Endothelial cell of umbilical vein (primary cell): ENCODE data around the gene DLG5. TPM values are rescaled to one million over a fixed set of nuclear protein-coding genes. Genes with fewer than 3 reads are reported as not detected.

Experiments used
- BruUV-seq: library from RNA; stranded (reverse); fragments of 400-500 nt; replicated peaks from 2 replicates; lab custom pipeline; 2021; lab: Mats Ljungman, UMichigan
- CTCF ChIA-PET: fragments of 300-600, 350-600 bp; sonication (Branson Sonifier 250); formaldehyde crosslinking; loops from one replicate; lab custom pipeline; 2021; ENCODE audit warnings: antibody characterized with exemption, inconsistent platforms; lab: Charles Lee
- POLR2A ChIA-PET: fragments of 300-600, 350-600 bp; sonication (Branson Sonifier 250); formaldehyde crosslinking; loops from one replicate; lab custom pipeline; 2021; ENCODE audit warnings: antibody characterized with exemption, inconsistent platforms; lab: Charles Lee
- DNase-seq: peaks from one replicate; pipeline ENCODE4 v3.0.0-alpha.2; 2011; ENCODE audit warnings: low read depth, low spot score
- FAIRE-seq: peaks from 2 replicates; lab custom pipeline; 2011; peaks lifted over from hg19 to GRCh38; lab: Jason Lieb, UNC
- H2AFZ ChIP-seq: 2 replicates; pipeline ENCODE4 v1.6.0; 2012; ENCODE audit warnings: low read depth, low read length, control low read depth, inconsistent platforms
- H3K27ac ChIP-seq: 2 replicates; pipeline ENCODE4 v1.5.1; 2011; ENCODE audit warnings: low read depth, mild to moderate bottlenecking, control low read depth, low read length, moderate library complexity; ENCODE audit not compliant: insufficient read depth
- H3K27me3 ChIP-seq, 2 experiments: 2 replicates each; pipeline versions ENCODE4 v1.6.0 to v1.6.1; 2011; ENCODE audit warnings: low read length in 2 of 2, mixed read lengths in 1 of 2; ENCODE audit not compliant: control insufficient read depth in 2 of 2, insufficient read depth in 2 of 2
- H3K36me3 ChIP-seq, 2 experiments: 2 replicates in 1 of 2; 3 replicates in 1 of 2; pipeline ENCODE4 v1.5.1; 2011; ENCODE audit warnings: low read length in 2 of 2, mild to moderate bottlenecking in 1 of 2, moderate library complexity in 1 of 2; ENCODE audit not compliant: control insufficient read depth in 2 of 2, insufficient read depth in 2 of 2; ENCODE audit errors: extremely low read depth in 1 of 2
- H3K4me1 ChIP-seq: 3 replicates; pipeline ENCODE4 v1.5.1; 2011; ENCODE audit warnings: mild to moderate bottlenecking, low read length; ENCODE audit not compliant: control insufficient read depth, insufficient read depth; ENCODE audit errors: extremely low read depth
- H3K4me2 ChIP-seq: 2 replicates; pipeline ENCODE4 v1.6.1; 2011; ENCODE audit warnings: low read length, control low read depth, mixed read lengths; ENCODE audit not compliant: insufficient read depth
- H3K4me3 ChIP-seq, 3 experiments: fragments of 200-600 bp in 1 of 3; sonication (generic), shearing (Covaris generic) in 1 of 3; replicated peaks in 1 of 3; 2 replicates each; pipeline ENCODE4 v1.5.1; 2011 to 2016; ENCODE audit warnings: control low read depth in 3 of 3, low read length in 3 of 3, mild to moderate bottlenecking in 2 of 3, inconsistent platforms in 1 of 3, low read depth in 1 of 3, moderate library complexity in 1 of 3; ENCODE audit not compliant: insufficient read depth in 1 of 3
- H3K79me2 ChIP-seq: 2 replicates; pipeline ENCODE4 v1.6.0; 2012; ENCODE audit warnings: low read length, inconsistent platforms; ENCODE audit not compliant: control insufficient read depth, insufficient read depth
- H3K9ac ChIP-seq: replicated peaks from 2 replicates; pipeline ENCODE3; 2011; ENCODE audit warnings: low read length, control low read depth; ENCODE audit not compliant: insufficient read depth; ENCODE audit errors: extremely low read depth
- H3K9me1 ChIP-seq: replicated peaks from 3 replicates; pipeline ENCODE4 v1.6.0; 2011; ENCODE audit warnings: mild to moderate bottlenecking, low read length; ENCODE audit not compliant: control insufficient read depth, insufficient read depth; ENCODE audit errors: extremely low read depth
- H3K9me3 ChIP-seq: replicated peaks from 2 replicates; pipeline ENCODE4 v1.5.1; 2012; ENCODE audit warnings: low read length, inconsistent platforms; ENCODE audit not compliant: control insufficient read depth, insufficient read depth
- H4K20me1 ChIP-seq: replicated peaks from 2 replicates; pipeline ENCODE3; 2011; ENCODE audit warnings: mild to moderate bottlenecking, low read length; ENCODE audit not compliant: control insufficient read depth, insufficient read depth; ENCODE audit errors: extremely low read depth
- EZH2 ChIP-seq: IDR thresholded peaks from 2 replicates; pipeline ENCODE4 v1.6.1; 2012; ENCODE audit warnings: borderline replicate concordance, low read depth, mild to moderate bottlenecking, moderate library complexity, low read length, inconsistent platforms; ENCODE audit not compliant: severe bottlenecking
- FOS ChIP-seq: IDR thresholded peaks from 2 replicates; pipeline ENCODE4 v1.6.1; 2011; ENCODE audit warnings: mild to moderate bottlenecking, low read length, moderate library complexity, borderline replicate concordance; ENCODE audit not compliant: insufficient read depth
- GATA2 ChIP-seq: IDR thresholded peaks from 2 replicates; pipeline ENCODE4 v1.7.0; 2011; ENCODE audit warnings: low read depth, mild to moderate bottlenecking, moderate library complexity, mixed read lengths, low read length; ENCODE audit not compliant: insufficient read length, insufficient read depth
- JUN ChIP-seq: IDR thresholded peaks from 2 replicates; pipeline ENCODE4 v1.6.1; 2011; ENCODE audit warnings: borderline replicate concordance, low read depth; ENCODE audit not compliant: insufficient read length, insufficient read depth
- MYC ChIP-seq: IDR thresholded peaks from one replicate; pipeline ENCODE4 v1.6.1; 2011; ENCODE audit warnings: mild to moderate bottlenecking, low read depth, low read length
- POLR2A ChIP-seq: IDR thresholded peaks from 2 replicates; pipeline ENCODE4 v1.6.1; 2012; ENCODE audit warnings: low read depth, mild to moderate bottlenecking, control low read depth, low read length
- POLR2AphosphoS5 ChIP-seq: IDR thresholded peaks from 2 replicates; pipeline ENCODE4 v1.6.1; 2012; ENCODE audit warnings: low read depth, mild to moderate bottlenecking, control low read depth, low read length, moderate library complexity; ENCODE audit not compliant: insufficient read depth
- dilution Hi-C: fragments of 300-500 bp; cut with MboI; formaldehyde crosslinking; loops from one replicate; pipeline ENCODE4 v1.15.0; 2019; ENCODE audit warnings: low sequenced_read_pairs; ENCODE audit not compliant: extremely low pct_ligation_motif_present
- intact Hi-C: fragments of 100-400 bp; cut with micrococcal nuclease; formaldehyde crosslinking; loops from one replicate; pipeline ENCODE4 v1.10.0; 2022
- polyA plus RNA-seq, 4 experiments: library from polyadenylated mRNA; depleted of rRNA in 3 of 4; stranded (reverse) in 3 of 4; unstranded in 1 of 4; fragments of >200 nt; gene quantifications; 2 replicates each; pipeline versions ENCODE4 v1.2.1 to v1.2.3, GENCODE V29; 2011 to 2012; ENCODE audit warnings: missing spikeins in 1 of 4
- total RNA-seq: library from RNA; stranded (reverse); gene quantifications from 2 replicates; pipeline ENCODE4 v1.2.3, GENCODE V29; 2021
- TF ChIP-seq, protein P1 (sequence below), 2 donors: IDR thresholded peaks; 1 replicate in 1 of 2; 2 replicates in 1 of 2; pipeline ENCODE4 v1.5.1; 2011; ENCODE audit warnings: low read length in 2 of 2, mild to moderate bottlenecking in 2 of 2, moderate library complexity in 2 of 2, control low read depth in 1 of 2, inconsistent platforms in 1 of 2, low read depth in 1 of 2; ENCODE audit not compliant: insufficient read depth in 1 of 2; ENCODE audit errors: extremely low read depth in 1 of 2
- TF ChIP-seq, protein P2 (sequence below): IDR thresholded peaks from 2 replicates; pipeline ENCODE4 v1.6.1; 2011; ENCODE audit not compliant: insufficient read depth, insufficient read length

Gene DLG5
- total and polyA plus RNA-seq, 2 donors (not counting 3 experiments of a cell fraction or from before 2014, with no cell fraction given) = 12.3 to 24.9 TPM

DNA sequence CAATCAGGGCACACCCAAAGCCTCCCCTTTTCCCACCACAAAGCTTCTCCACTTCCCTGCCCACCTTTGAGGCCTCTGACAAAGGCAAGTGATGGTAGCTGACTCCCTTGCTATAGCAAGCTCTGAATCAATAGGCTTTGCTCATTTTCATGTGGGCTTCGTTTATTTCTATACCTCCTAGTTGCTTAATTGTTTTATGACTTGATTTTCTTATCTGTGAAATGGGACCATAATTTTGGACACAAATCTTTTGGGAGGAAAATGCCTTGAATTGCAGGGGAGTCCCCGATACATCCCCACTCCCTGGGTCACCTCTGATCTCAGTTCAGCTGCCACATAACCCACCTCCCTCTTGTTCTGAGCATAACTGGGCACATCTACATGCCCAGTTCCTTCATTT lies 13.7 kb upstream of the DLG5 start:
- no peak for TF ChIP-seq FOS
- TF ChIP-seq JUN = no peak
- TF ChIP-seq POLR2A = no peak
- no peak for TF ChIP-seq POLR2AphosphoS5
- TF ChIP-seq, protein P1, sequence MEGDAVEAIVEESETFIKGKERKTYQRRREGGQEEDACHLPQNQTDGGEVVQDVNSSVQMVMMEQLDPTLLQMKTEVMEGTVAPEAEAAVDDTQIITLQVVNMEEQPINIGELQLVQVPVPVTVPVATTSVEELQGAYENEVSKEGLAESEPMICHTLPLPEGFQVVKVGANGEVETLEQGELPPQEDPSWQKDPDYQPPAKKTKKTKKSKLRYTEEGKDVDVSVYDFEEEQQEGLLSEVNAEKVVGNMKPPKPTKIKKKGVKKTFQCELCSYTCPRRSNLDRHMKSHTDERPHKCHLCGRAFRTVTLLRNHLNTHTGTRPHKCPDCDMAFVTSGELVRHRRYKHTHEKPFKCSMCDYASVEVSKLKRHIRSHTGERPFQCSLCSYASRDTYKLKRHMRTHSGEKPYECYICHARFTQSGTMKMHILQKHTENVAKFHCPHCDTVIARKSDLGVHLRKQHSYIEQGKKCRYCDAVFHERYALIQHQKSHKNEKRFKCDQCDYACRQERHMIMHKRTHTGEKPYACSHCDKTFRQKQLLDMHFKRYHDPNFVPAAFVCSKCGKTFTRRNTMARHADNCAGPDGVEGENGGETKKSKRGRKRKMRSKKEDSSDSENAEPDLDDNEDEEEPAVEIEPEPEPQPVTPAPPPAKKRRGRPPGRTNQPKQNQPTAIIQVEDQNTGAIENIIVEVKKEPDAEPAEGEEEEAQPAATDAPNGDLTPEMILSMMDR (IDR thresholded peaks at IDR 0.05; ENCODE audit: extremely low read depth in 1 of 2, insufficient read depth in 1 of 2, low read depth in 1 of 2, low read length in 2 of 2) = no peak
- no peak for TF ChIP-seq GATA2
- no peak for TF ChIP-seq EZH2
- TF ChIP-seq MYC = no peak
- TF ChIP-seq, protein P2, sequence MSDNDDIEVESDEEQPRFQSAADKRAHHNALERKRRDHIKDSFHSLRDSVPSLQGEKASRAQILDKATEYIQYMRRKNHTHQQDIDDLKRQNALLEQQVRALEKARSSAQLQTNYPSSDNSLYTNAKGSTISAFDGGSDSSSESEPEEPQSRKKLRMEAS = no peak
- H3K27me3 ChIP-seq = peaks cover 0 to 2% of the 10 kb centered on the region in 2 experiments
- H3K9ac ChIP-seq = no peak overlapping the region
- no peak overlapping the region for H3K4me3 ChIP-seq
- no peak overlapping the region for H3K27ac ChIP-seq
- DNase-seq = no peak
- FAIRE-seq = no peak
- H2AFZ ChIP-seq = no peak overlapping the region
- ChIA-PET CTCF (interaction anchor here (1.1 to 2.2 kb wide), 4 partner anchors 13 to 93 kb away, joined by 3 to 10 read pairs (median 4); no protein-coding TSS in a partner anchor), POLR2A (no interaction called here)
- no peaks in the 10 kb centered on the region for H3K9me3 ChIP-seq
- H3K79me2 ChIP-seq = no peaks in the 10 kb centered on the region
- H3K36me3 ChIP-seq = no peaks in the 10 kb centered on the region
- intact Hi-C loops (no loop called here), dilution Hi-C loops (no loop called here)
- BruUV-seq = no TSS peak
- H3K4me1 ChIP-seq = peaks cover 6% of the 10 kb centered on the region
- no peaks in the 10 kb centered on the region for H3K9me1 ChIP-seq
- H3K4me2 ChIP-seq = no peak overlapping the region
- no peaks in the 10 kb centered on the region for H4K20me1 ChIP-seq
